Upper lobe of left lung (tissue), 4 donors: ENCODE results near the gene DLGAP4.
"Not testable (repeated sequence)": the region's sequence is repeated elsewhere in the genome, so short reads cannot be mapped to it uniquely, and the experiment has no call there.

Experiments
- EP300 ChIP-seq, 4 donors: sonication (generic); formaldehyde crosslinking; IDR thresholded peaks; one replicate each; pipeline ENCODE4 v1.5.1; 2017; ENCODE audit warnings: antibody characterized with exemption in 4 of 4, control low read depth in 2 of 4
- POLR2A ChIP-seq, 4 donors: fragments of 450-650 bp; IDR thresholded peaks; one replicate each; pipeline ENCODE4 v1.5.1; 2016 to 2017; ENCODE audit warnings: antibody characterized with exemption in 4 of 4, mild to moderate bottlenecking in 2 of 4
- TF ChIP-seq, protein P1 (sequence below), 6 experiments: fragments of 450-650 bp in 4 of 6; fragments of 200-600 bp in 2 of 6; sonication (generic) in 2 of 6; IDR thresholded peaks; one replicate each; pipeline ENCODE4 v1.5.1; 2016 to 2019; ENCODE audit warnings: antibody characterized with exemption in 6 of 6

DNA sequence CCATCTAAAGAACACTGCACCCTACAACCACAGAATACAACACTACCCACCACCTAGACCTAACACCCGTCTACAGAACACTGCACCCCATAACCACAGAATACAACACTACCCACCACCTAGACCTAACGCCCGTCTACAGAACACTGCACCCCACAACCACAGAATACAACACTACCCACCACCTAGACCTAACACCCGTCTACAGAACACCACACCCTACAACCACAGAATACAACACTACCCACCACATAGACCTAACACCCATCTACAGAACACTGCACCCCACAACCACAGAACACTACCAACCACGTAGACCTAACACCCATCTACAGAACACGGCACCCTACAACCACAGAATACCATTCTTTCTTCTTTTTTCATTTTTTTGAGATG is 258.6 kb downstream of the DLGAP4 start:
- TF ChIP-seq, protein P1, sequence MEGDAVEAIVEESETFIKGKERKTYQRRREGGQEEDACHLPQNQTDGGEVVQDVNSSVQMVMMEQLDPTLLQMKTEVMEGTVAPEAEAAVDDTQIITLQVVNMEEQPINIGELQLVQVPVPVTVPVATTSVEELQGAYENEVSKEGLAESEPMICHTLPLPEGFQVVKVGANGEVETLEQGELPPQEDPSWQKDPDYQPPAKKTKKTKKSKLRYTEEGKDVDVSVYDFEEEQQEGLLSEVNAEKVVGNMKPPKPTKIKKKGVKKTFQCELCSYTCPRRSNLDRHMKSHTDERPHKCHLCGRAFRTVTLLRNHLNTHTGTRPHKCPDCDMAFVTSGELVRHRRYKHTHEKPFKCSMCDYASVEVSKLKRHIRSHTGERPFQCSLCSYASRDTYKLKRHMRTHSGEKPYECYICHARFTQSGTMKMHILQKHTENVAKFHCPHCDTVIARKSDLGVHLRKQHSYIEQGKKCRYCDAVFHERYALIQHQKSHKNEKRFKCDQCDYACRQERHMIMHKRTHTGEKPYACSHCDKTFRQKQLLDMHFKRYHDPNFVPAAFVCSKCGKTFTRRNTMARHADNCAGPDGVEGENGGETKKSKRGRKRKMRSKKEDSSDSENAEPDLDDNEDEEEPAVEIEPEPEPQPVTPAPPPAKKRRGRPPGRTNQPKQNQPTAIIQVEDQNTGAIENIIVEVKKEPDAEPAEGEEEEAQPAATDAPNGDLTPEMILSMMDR (IDR thresholded peaks at IDR 0.05), result not testable (repeated sequence)
- not testable (repeated sequence) for TF ChIP-seq EP300, POLR2A (IDR thresholded peaks at IDR 0.05)
